DOHH2 (cell line): Measurements from ENCODE around the gene ZNF462.

Experiments
- H3F3A ChIP-seq: fragments of 200-600 bp; sonication (generic), shearing (Covaris generic); 2 replicates; pipeline ENCODE4 v1.6.0; 2016; ENCODE audit warnings: antibody characterized with exemption, mild to moderate bottlenecking; ENCODE audit not compliant: control insufficient read depth, insufficient read depth
- H3K27ac ChIP-seq: fragments of 200-600 bp; sonication (generic); 2 replicates; pipeline ENCODE4 v1.5.1; 2014; ENCODE audit warnings: low read depth, mild to moderate bottlenecking, low read length, moderate library complexity
- H3K27me3 ChIP-seq: fragments of 200-600 bp; sonication (generic); 2 replicates; pipeline ENCODE4 v1.6.1; 2014; ENCODE audit warnings: mild to moderate bottlenecking, low read length, mixed read lengths; ENCODE audit not compliant: control insufficient read depth
- H3K36me3 ChIP-seq: fragments of 200-600 bp; sonication (generic); 2 replicates; pipeline ENCODE4 v1.6.1; 2014; ENCODE audit warnings: mild to moderate bottlenecking, low read length, moderate library complexity, mixed read lengths; ENCODE audit not compliant: control insufficient read depth
- H3K4me1 ChIP-seq: fragments of 200-600 bp; sonication (generic); 2 replicates; pipeline ENCODE4 v1.6.1; 2014; ENCODE audit warnings: mild to moderate bottlenecking, low read length, mixed read lengths; ENCODE audit not compliant: control insufficient read depth
- H3K4me2 ChIP-seq: fragments of 200-600 bp; sonication (generic); 2 replicates; pipeline ENCODE4 v1.6.0; 2014; ENCODE audit warnings: mild to moderate bottlenecking, low read length, moderate library complexity
- H3K4me3 ChIP-seq: fragments of 200-600 bp; sonication (generic); 2 replicates; pipeline ENCODE4 v1.5.1; 2014; ENCODE audit warnings: mild to moderate bottlenecking, low read length, mixed read lengths
- H3K79me2 ChIP-seq: fragments of 200-600 bp; sonication (generic); 2 replicates; pipeline ENCODE4 v1.6.1; 2014; ENCODE audit warnings: mild to moderate bottlenecking, low read length, mixed read lengths; ENCODE audit not compliant: control insufficient read depth
- H3K9me2 ChIP-seq: fragments of 200-600 bp; sonication (generic); replicated peaks from 2 replicates; pipeline ENCODE4 v1.6.1; 2014; ENCODE audit warnings: mild to moderate bottlenecking, low read length, mixed read lengths; ENCODE audit not compliant: control insufficient read depth
- H3K9me3 ChIP-seq: fragments of 200-600 bp; sonication (generic); 2 replicates; pipeline ENCODE4 v1.6.1; 2014; ENCODE audit warnings: antibody characterized with exemption, low read length, mixed read lengths; ENCODE audit not compliant: control insufficient read depth, insufficient read depth
- H4K20me1 ChIP-seq: fragments of 200-600 bp; sonication (generic); 2 replicates; pipeline ENCODE4 v1.6.0; 2014; ENCODE audit warnings: low read depth, mild to moderate bottlenecking, antibody characterized with exemption, low read length, moderate library complexity; ENCODE audit not compliant: control insufficient read depth, insufficient read depth
- CTCF ChIP-seq: fragments of 200-600 bp; sonication (generic); IDR thresholded peaks from one replicate; pipeline ENCODE4 v1.5.1; 2014; ENCODE audit warnings: antibody characterized with exemption, mild to moderate bottlenecking, low read depth, low read length; ENCODE audit not compliant: poor library complexity, severe bottlenecking
- EZH2phosphoT487 ChIP-seq: fragments of 200-600 bp; sonication (generic); IDR thresholded peaks from 2 replicates; pipeline ENCODE4 v1.6.1; 2017; ENCODE audit warnings: borderline replicate concordance, mild to moderate bottlenecking, antibody characterized with exemption, low read length, moderate library complexity, mixed read lengths

The ZNF462 gene

GRCh38 chr9:106861640-106862109 lies 1.3 kb upstream of the ZNF462 start:
- no peaks in the 10 kb centered on the region for H3K4me1 ChIP-seq

GRCh38 chr9:106862110-106862820 lies 701 bp upstream of the ZNF462 start:
- H3K27me3 ChIP-seq = no peaks in the 10 kb centered on the region
- no peak overlapping the region for H3K4me2 ChIP-seq
- H3K9me2 ChIP-seq = no peaks in the 10 kb centered on the region
- no peak overlapping the region for H3K4me3 ChIP-seq
- TF ChIP-seq CTCF = no peak
- no peak for TF ChIP-seq EZH2phosphoT487
- H3F3A ChIP-seq = no peaks in the 10 kb centered on the region
- H3K27ac ChIP-seq = no peak overlapping the region
- no peaks in the 10 kb centered on the region for H3K79me2 ChIP-seq
- H3K36me3 ChIP-seq = no peaks in the 10 kb centered on the region
- no peaks in the 10 kb centered on the region for H3K4me1 ChIP-seq
- no peaks in the 10 kb centered on the region for H4K20me1 ChIP-seq
- H3K9me3 ChIP-seq = peaks cover 5% of the 10 kb centered on the region; the same call in 1 of the 2 replicates

More at GRCh38 chr9:106861640-106862109, 1.3 kb upstream of the ZNF462 start:
- H3K4me3 ChIP-seq = no peak overlapping the region
- peaks cover 5% of the 10 kb centered on the region; the same call in 1 of the 2 replicates for H3K9me3 ChIP-seq
- no peak for TF ChIP-seq EZH2phosphoT487
- no peak for TF ChIP-seq CTCF
- H3K79me2 ChIP-seq = no peaks in the 10 kb centered on the region
- no peak overlapping the region for H3K4me2 ChIP-seq
- H3K27ac ChIP-seq = no peak overlapping the region
- no peaks in the 10 kb centered on the region for H3K27me3 ChIP-seq
- no peaks in the 10 kb centered on the region for H3K9me2 ChIP-seq
- H3F3A ChIP-seq = no peaks in the 10 kb centered on the region
- no peaks in the 10 kb centered on the region for H4K20me1 ChIP-seq
- H3K36me3 ChIP-seq = no peaks in the 10 kb centered on the region

GRCh38 chr9:106864373-106865143 lies 1.6 kb downstream of the ZNF462 start:
- no peaks in the 10 kb centered on the region for H4K20me1 ChIP-seq
- H3K4me3 ChIP-seq = no peak overlapping the region
- no peaks in the 10 kb centered on the region for H3K36me3 ChIP-seq
- TF ChIP-seq EZH2phosphoT487 (no peak), CTCF (no peak)
- no peaks in the 10 kb centered on the region for H3K79me2 ChIP-seq
- no peak overlapping the region for H3K27ac ChIP-seq
- no peak overlapping the region for H3K4me2 ChIP-seq
- H3K27me3 ChIP-seq = no peaks in the 10 kb centered on the region
- H3F3A ChIP-seq = no peaks in the 10 kb centered on the region
- peaks cover 5% of the 10 kb centered on the region; the same call in 1 of the 2 replicates for H3K9me3 ChIP-seq
- H3K4me1 ChIP-seq = no peaks in the 10 kb centered on the region
- no peaks in the 10 kb centered on the region for H3K9me2 ChIP-seq
